ENCODE results near the gene RPS24. TPM values are rescaled to one million over a fixed set of nuclear protein-coding genes. Genes with fewer than 3 reads are reported as not detected.

The RPS24 gene
- total and polyA plus RNA-seq, 2 of the 8 experiments (the other 6 are each of a cell fraction or from before 2014, with no cell fraction given) = 2,128 to 3,943 TPM

DNA sequence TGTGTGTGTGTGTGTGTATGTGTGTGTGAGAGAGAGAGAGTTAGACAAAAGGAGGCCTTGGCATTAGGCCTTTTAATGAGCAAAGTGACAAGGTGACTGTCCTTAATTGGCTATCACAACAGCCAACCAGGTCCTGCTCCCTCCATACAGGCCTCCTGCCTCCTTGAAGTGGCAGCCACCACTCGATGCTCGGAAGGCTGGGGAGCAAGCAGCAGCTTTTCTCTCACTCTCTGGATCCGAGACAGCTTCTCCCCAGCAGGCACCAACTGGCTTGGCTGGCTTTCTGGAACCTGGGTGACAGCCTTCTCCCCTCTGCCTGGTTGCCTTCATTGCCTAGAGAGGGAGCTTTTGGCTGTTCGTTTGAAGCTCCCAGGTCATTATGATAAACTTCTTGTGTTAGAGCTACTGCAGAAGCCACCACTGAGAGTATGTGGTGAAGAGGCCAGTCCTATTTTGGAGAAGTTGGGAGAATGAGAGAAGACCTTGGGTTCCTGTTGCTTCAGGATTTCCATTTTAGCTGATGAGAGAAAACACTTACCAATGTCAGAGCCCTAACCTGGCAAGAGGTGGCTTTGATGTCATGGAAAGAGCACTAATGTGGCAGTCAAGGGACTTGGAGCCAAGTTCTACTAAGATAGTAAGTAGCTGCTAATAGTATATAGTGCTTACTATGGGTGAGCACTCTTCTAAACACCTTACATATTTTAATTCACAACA, 37.6 kb downstream of the RPS24 start (continued):
- TF ChIP-seq SAP30 (IDR thresholded peaks at IDR 0.05; ENCODE audit: insufficient read depth, insufficient replicate concordance, low read length) (no peak), KDM4A (IDR thresholded peaks at IDR 0.05; ENCODE audit: low read depth, low read length, severe bottlenecking) (no peak), SIRT6 (IDR thresholded peaks at IDR 0.05; ENCODE audit: low read length) (no peak), GABPA (IDR thresholded peaks at IDR 0.05; ENCODE audit: borderline replicate concordance, insufficient read depth, low read length) (no peak)
